Measurements from ENCODE around the gene CD44.

Gene CD44

GRCh38 chr11:35151241-35151640 is 12.3 kb downstream of the CD44 start:
- Histone ChIP-seq H3K27me3 (ENCODE audit: insufficient read depth, low read length) (no peaks in the 10 kb centered on the region), H3K79me2 (ENCODE audit: insufficient read depth, low read length) (no peaks in the 10 kb centered on the region), H3K4me2 (ENCODE audit: low read length) (no peak overlapping the region), H3K27ac (ENCODE audit: low read depth, low read length, poor library complexity, severe bottlenecking) (no peak overlapping the region), H3K9me3 (ENCODE audit: low read length) (no peaks in the 10 kb centered on the region), H3F3A (ENCODE audit: insufficient read depth, low read length) (no peaks in the 10 kb centered on the region), H3K4me1 (ENCODE audit: insufficient read depth, low read length, severe bottlenecking) (no peaks in the 10 kb centered on the region), H3K9me2 (ENCODE audit: low read depth, low read length) (no peaks in the 10 kb centered on the region), H2AFZ (ENCODE audit: low read length) (no peak overlapping the region), H3K36me3 (ENCODE audit: insufficient read depth, low read length) (no peaks in the 10 kb centered on the region), H3K4me3 (ENCODE audit: low read depth, low read length, poor library complexity, severe bottlenecking) (no peak overlapping the region), H3K9ac (ENCODE audit: low read length) (no peak overlapping the region), H4K20me1 (ENCODE audit: insufficient read depth, low read length) (no peaks in the 10 kb centered on the region)
- TF ChIP-seq CTCF (IDR thresholded peaks at IDR 0.05; ENCODE audit: low read length) = no peak
- no peak for TF ChIP-seq EZH2 (IDR thresholded peaks at IDR 0.05; ENCODE audit: borderline replicate concordance, low read length)

GRCh38 chr11:35151683-35152280 is 12.8 kb downstream of the CD44 start:
- Histone ChIP-seq H3K27ac (ENCODE audit: low read depth, low read length, poor library complexity, severe bottlenecking) (no peak overlapping the region), H2AFZ (ENCODE audit: low read length) (no peak overlapping the region), H3K4me2 (ENCODE audit: low read length) (no peak overlapping the region), H3K9ac (ENCODE audit: low read length) (no peak overlapping the region), H3K36me3 (ENCODE audit: insufficient read depth, low read length) (no peaks in the 10 kb centered on the region), H3K9me3 (ENCODE audit: low read length) (no peaks in the 10 kb centered on the region), H3F3A (ENCODE audit: insufficient read depth, low read length) (no peaks in the 10 kb centered on the region), H3K79me2 (ENCODE audit: insufficient read depth, low read length) (no peaks in the 10 kb centered on the region), H3K9me2 (ENCODE audit: low read depth, low read length) (no peaks in the 10 kb centered on the region), H3K27me3 (ENCODE audit: insufficient read depth, low read length) (no peaks in the 10 kb centered on the region), H3K4me3 (ENCODE audit: low read depth, low read length, poor library complexity, severe bottlenecking) (no peak overlapping the region), H3K4me1 (ENCODE audit: insufficient read depth, low read length, severe bottlenecking) (no peaks in the 10 kb centered on the region), H4K20me1 (ENCODE audit: insufficient read depth, low read length) (no peaks in the 10 kb centered on the region)
- TF ChIP-seq CTCF (IDR thresholded peaks at IDR 0.05; ENCODE audit: low read length) = no peak
- TF ChIP-seq EZH2 (IDR thresholded peaks at IDR 0.05; ENCODE audit: borderline replicate concordance, low read length) = no peak

GRCh38 chr11:35152575-35152974 is 13.6 kb downstream of the CD44 start:
- Histone ChIP-seq H3K4me3 (ENCODE audit: low read depth, low read length, poor library complexity, severe bottlenecking) (no peak overlapping the region), H3K27me3 (ENCODE audit: insufficient read depth, low read length) (no peaks in the 10 kb centered on the region), H3F3A (ENCODE audit: insufficient read depth, low read length) (no peaks in the 10 kb centered on the region), H3K9ac (ENCODE audit: low read length) (no peak overlapping the region), H3K79me2 (ENCODE audit: insufficient read depth, low read length) (no peaks in the 10 kb centered on the region), H2AFZ (ENCODE audit: low read length) (no peak overlapping the region), H3K4me2 (ENCODE audit: low read length) (no peak overlapping the region), H3K27ac (ENCODE audit: low read depth, low read length, poor library complexity, severe bottlenecking) (no peak overlapping the region), H4K20me1 (ENCODE audit: insufficient read depth, low read length) (no peaks in the 10 kb centered on the region), H3K36me3 (ENCODE audit: insufficient read depth, low read length) (no peaks in the 10 kb centered on the region), H3K9me2 (ENCODE audit: low read depth, low read length) (no peaks in the 10 kb centered on the region), H3K4me1 (ENCODE audit: insufficient read depth, low read length, severe bottlenecking) (no peaks in the 10 kb centered on the region), H3K9me3 (ENCODE audit: low read length) (no peaks in the 10 kb centered on the region)
- no peak for TF ChIP-seq CTCF (IDR thresholded peaks at IDR 0.05; ENCODE audit: low read length)
- no peak for TF ChIP-seq EZH2 (IDR thresholded peaks at IDR 0.05; ENCODE audit: borderline replicate concordance, low read length)
